OCI-LY1 (cell line): ENCODE data around the gene BRIX1.

ENCODE experiments used
- H2AFZ ChIP-seq: fragments of 200-600 bp; sonication (generic), shearing (Covaris generic); 2 replicates; pipeline ENCODE4 v1.6.0; 2014; ENCODE audit warnings: antibody characterized with exemption, mild to moderate bottlenecking, low read length
- H3F3A ChIP-seq: fragments of 200-600 bp; sonication (generic), shearing (Covaris generic); 2 replicates; pipeline ENCODE4 v1.6.0; 2014; ENCODE audit warnings: mild to moderate bottlenecking, antibody characterized with exemption, low read length, moderate library complexity; ENCODE audit not compliant: insufficient read depth
- H3K27ac ChIP-seq: fragments of 200-600 bp; sonication (generic); 2 replicates; pipeline ENCODE4 v1.5.1; 2014; ENCODE audit warnings: low read length, mixed run types, mild to moderate bottlenecking, low read depth; ENCODE audit not compliant: poor library complexity, severe bottlenecking
- H3K27me3 ChIP-seq: fragments of 200-600 bp; sonication (generic); 2 replicates; pipeline ENCODE4 v1.6.0; 2014; ENCODE audit warnings: antibody characterized with exemption, mild to moderate bottlenecking, low read length, moderate library complexity; ENCODE audit not compliant: insufficient read depth
- H3K36me3 ChIP-seq: fragments of 200-600 bp; sonication (generic); 2 replicates; pipeline ENCODE4 v1.6.1; 2014; ENCODE audit warnings: mild to moderate bottlenecking, antibody characterized with exemption, low read length, moderate library complexity, mixed read lengths; ENCODE audit not compliant: insufficient read depth
- H3K4me1 ChIP-seq: fragments of 200-600 bp; sonication (generic); 2 replicates; pipeline ENCODE4 v1.5.1; 2014; ENCODE audit warnings: mild to moderate bottlenecking, low read length, moderate library complexity; ENCODE audit not compliant: insufficient read depth, severe bottlenecking
- H3K4me2 ChIP-seq: fragments of 200-600 bp; sonication (generic), shearing (Covaris generic); 2 replicates; pipeline ENCODE4 v1.6.1; 2014; ENCODE audit warnings: low read length
- H3K4me3 ChIP-seq: fragments of 200-600 bp; sonication (generic); 2 replicates; pipeline ENCODE4 v1.5.1; 2014; ENCODE audit warnings: low read length, low read depth, mild to moderate bottlenecking, mixed read lengths; ENCODE audit not compliant: poor library complexity, severe bottlenecking
- H3K79me2 ChIP-seq: fragments of 200-600 bp; shearing (Covaris generic); 2 replicates; pipeline ENCODE4 v1.6.1; 2016; ENCODE audit warnings: mixed run types, low read length, mixed read lengths; ENCODE audit not compliant: insufficient read depth
- H3K9ac ChIP-seq: fragments of 200-600 bp; sonication (generic), shearing (Covaris generic); 2 replicates; pipeline ENCODE4 v1.6.1; 2014; ENCODE audit warnings: mild to moderate bottlenecking, low read length, mixed read lengths
- H3K9me2 ChIP-seq: fragments of 200-600 bp; sonication (generic), shearing (Covaris generic); 2 replicates; pipeline ENCODE4 v1.6.1; 2014; ENCODE audit warnings: low read depth, mild to moderate bottlenecking, low read length, mixed read lengths
- H3K9me3 ChIP-seq: fragments of 200-600 bp; shearing (Covaris generic); 2 replicates; pipeline ENCODE4 v1.6.1; 2014; ENCODE audit warnings: low read length, mixed read lengths
- H4K20me1 ChIP-seq: fragments of 200-600 bp; sonication (generic), shearing (Covaris generic); 2 replicates; pipeline ENCODE4 v1.6.0; 2016; ENCODE audit warnings: mild to moderate bottlenecking, low read length; ENCODE audit not compliant: insufficient read depth
- CTCF ChIP-seq: fragments of 200-600 bp; sonication (generic), shearing (Covaris generic); IDR thresholded peaks from 2 replicates; pipeline ENCODE4 v1.5.1; 2017; ENCODE audit warnings: mild to moderate bottlenecking, antibody characterized with exemption, low read length, moderate library complexity, mixed read lengths
- EZH2 ChIP-seq: fragments of 200-600 bp; sonication (generic), shearing (Covaris generic); IDR thresholded peaks from 2 replicates; pipeline ENCODE4 v1.8.0; 2017; ENCODE audit warnings: borderline replicate concordance, mixed run types, mild to moderate bottlenecking, antibody characterized with exemption, low read length, moderate library complexity, mixed read lengths

The BRIX1 gene

GRCh38 chr5:34868791-34869190 is 46.7 kb upstream of the BRIX1 start:
- Histone ChIP-seq H3K27me3 (no peaks in the 10 kb centered on the region), H2AFZ (no peak overlapping the region), H3K4me3 (no peak overlapping the region), H3K9ac (no peak overlapping the region), H3K9me2 (no peaks in the 10 kb centered on the region), H3K4me1 (no peaks in the 10 kb centered on the region), H4K20me1 (no peaks in the 10 kb centered on the region), H3K79me2 (no peaks in the 10 kb centered on the region), H3F3A (no peaks in the 10 kb centered on the region), H3K4me2 (no peak overlapping the region), H3K27ac (no peak overlapping the region), H3K36me3 (no peaks in the 10 kb centered on the region), H3K9me3 (no peaks in the 10 kb centered on the region)
- TF ChIP-seq EZH2, result no peak
- no peak for TF ChIP-seq CTCF

- H3F3A ChIP-seq, result no peaks in the 10 kb centered on the region
- no peak for TF ChIP-seq EZH2
- no peak for TF ChIP-seq CTCF
- no peaks in the 10 kb centered on the region for H3K9me3 ChIP-seq
- no peaks in the 10 kb centered on the region for H3K79me2 ChIP-seq
- no peak overlapping the region for H3K4me2 ChIP-seq
- no peak overlapping the region for H2AFZ ChIP-seq
- H3K27ac ChIP-seq, result no peak overlapping the region
- H3K36me3 ChIP-seq, result no peaks in the 10 kb centered on the region
- H3K9ac ChIP-seq, result no peak overlapping the region
- H3K4me1 ChIP-seq, result no peaks in the 10 kb centered on the region
- no peaks in the 10 kb centered on the region for H3K9me2 ChIP-seq
- H3K27me3 ChIP-seq, result no peaks in the 10 kb centered on the region
- H3K4me3 ChIP-seq, result no peak overlapping the region
- no peaks in the 10 kb centered on the region for H4K20me1 ChIP-seq
Observed at GRCh38 chr5:34869256-34869655, 46.3 kb upstream of the BRIX1 start.

- Histone ChIP-seq H3K27me3 (no peaks in the 10 kb centered on the region), H3K9me3 (no peaks in the 10 kb centered on the region), H3K4me1 (no peaks in the 10 kb centered on the region), H3K9me2 (no peaks in the 10 kb centered on the region), H3K36me3 (no peaks in the 10 kb centered on the region), H3K4me2 (no peak overlapping the region), H3K79me2 (no peaks in the 10 kb centered on the region), H3K27ac (no peak overlapping the region), H4K20me1 (no peaks in the 10 kb centered on the region), H2AFZ (no peak overlapping the region), H3K4me3 (no peak overlapping the region), H3F3A (no peaks in the 10 kb centered on the region), H3K9ac (no peak overlapping the region)
- TF ChIP-seq CTCF, result no peak
- TF ChIP-seq EZH2, result no peak
Observed at GRCh38 chr5:34870382-34870781, 45.1 kb upstream of the BRIX1 start.
